ENCODE data around the gene OTX1.
A peak's percentile ranks its signal among the peaks of the same experiment; 100 is the strongest.

The OTX1 gene

GRCh38 chr2:63053081-63053888 is 2.7 kb downstream of the OTX1 start:
- Mint-ChIP-seq H3K27me3 (peaks cover 98% of the 10 kb centered on the region), H3K9me3 (no peaks in the 10 kb centered on the region), H3K4me1 (peaks cover 95% of the 10 kb centered on the region), H3K4me3 (peak overlapping the region; percentile 76 to 90), H3K27ac (peak overlapping the region in 1 of 2 donors; percentile 19)
- peak; percentile 12 to 14 for DNase-seq
- no peak for ATAC-seq

GRCh38 chr2:63053889-63054602 is 3.4 kb downstream of the OTX1 start:
- ATAC-seq: peak; percentile 10
- H3K27me3 Mint-ChIP-seq: peaks cover 98% of the 10 kb centered on the region
- H3K4me1 Mint-ChIP-seq: peaks cover 95% of the 10 kb centered on the region
- H3K4me3 Mint-ChIP-seq: peak overlapping the region; percentile 76 to 90
- DNase-seq: peak; percentile 55 to 60
- no peaks in the 10 kb centered on the region for H3K9me3 Mint-ChIP-seq
- H3K27ac Mint-ChIP-seq: no peak overlapping the region

GRCh38 chr2:63054841-63055225 is 4.2 kb downstream of the OTX1 start:
- DNase-seq: peak; percentile 10 to 11
- peaks cover 91% of the 10 kb centered on the region for H3K4me1 Mint-ChIP-seq
- peak overlapping the region; percentile 76 to 90 for H3K4me3 Mint-ChIP-seq
- no peak overlapping the region for H3K27ac Mint-ChIP-seq
- peaks cover 98% of the 10 kb centered on the region for H3K27me3 Mint-ChIP-seq
- no peaks in the 10 kb centered on the region for H3K9me3 Mint-ChIP-seq
- no peak for ATAC-seq

- ATAC-seq (no peak), DNase-seq (peak; percentile 21 to 30)
- H3K9me3 Mint-ChIP-seq: no peaks in the 10 kb centered on the region
- H3K4me3 Mint-ChIP-seq: peak overlapping the region; percentile 76 to 90
- no peak overlapping the region for H3K27ac Mint-ChIP-seq
- peaks cover 100% of the 10 kb centered on the region for H3K27me3 Mint-ChIP-seq
- H3K4me1 Mint-ChIP-seq: peaks cover 94% of the 10 kb centered on the region
Measured at GRCh38 chr2:63055226-63056106, 4.8 kb downstream of the OTX1 start.

- H3K9me3 Mint-ChIP-seq: no peaks in the 10 kb centered on the region
- H3K4me1 Mint-ChIP-seq: peaks cover 86% of the 10 kb centered on the region
- ATAC-seq (peak; percentile 55), DNase-seq (peak; percentile 30 to 31)
- peak overlapping the region; percentile 76 to 90 for H3K4me3 Mint-ChIP-seq
- peak overlapping the region in 1 of 2 donors; percentile 63 for H3K27ac Mint-ChIP-seq
- peaks cover 98% of the 10 kb centered on the region for H3K27me3 Mint-ChIP-seq
Measured at GRCh38 chr2:63056107-63057050, 5.7 kb downstream of the OTX1 start.

GRCh38 chr2:63057249-63058143 is 6.9 kb downstream of the OTX1 start:
- H3K27ac Mint-ChIP-seq: no peak overlapping the region
- peaks cover 75% of the 10 kb centered on the region for H3K4me1 Mint-ChIP-seq
- H3K27me3 Mint-ChIP-seq: peaks cover 98% of the 10 kb centered on the region
- ATAC-seq: no peak
- DNase-seq: peak in 1 of 2 donors; percentile 13
- peak overlapping the region; percentile 76 to 80 for H3K4me3 Mint-ChIP-seq
- H3K9me3 Mint-ChIP-seq: no peaks in the 10 kb centered on the region

- Mint-ChIP-seq H3K27ac (no peak overlapping the region), H3K27me3 (peaks cover 94% of the 10 kb centered on the region), H3K9me3 (no peaks in the 10 kb centered on the region), H3K4me3 (peak overlapping the region; percentile 76 to 80), H3K4me1 (peaks cover 67% of the 10 kb centered on the region)
- peak in 1 of 2 donors; percentile 9 for DNase-seq
- no peak for ATAC-seq
Measured at GRCh38 chr2:63058144-63058920, 7.7 kb downstream of the OTX1 start.

- peak; percentile 14 for ATAC-seq
- peak overlapping the region; percentile 76 to 80 for H3K4me3 Mint-ChIP-seq
Measured at GRCh38 chr2:63058921-63059792, 8.5 kb downstream of the OTX1 start.

GRCh38 chr2:63059793-63060471 is 9.3 kb downstream of the OTX1 start:
- peaks cover 51% of the 10 kb centered on the region for H3K4me1 Mint-ChIP-seq
- ATAC-seq: peak; percentile 33
- H3K27me3 Mint-ChIP-seq: peaks cover 94% of the 10 kb centered on the region
- DNase-seq: no peak
- H3K27ac Mint-ChIP-seq: no peak overlapping the region
- no peaks in the 10 kb centered on the region for H3K9me3 Mint-ChIP-seq
- peak overlapping the region; percentile 39 to 69 for H3K4me3 Mint-ChIP-seq

More at GRCh38 chr2:63058921-63059792, 8.5 kb downstream of the OTX1 start:
- Mint-ChIP-seq H3K9me3 (no peaks in the 10 kb centered on the region), H3K27ac (no peak overlapping the region), H3K4me1 (peaks cover 58% of the 10 kb centered on the region), H3K27me3 (peaks cover 94% of the 10 kb centered on the region)
- peak; percentile 17 to 34 for DNase-seq

- DNase-seq (no peak), ATAC-seq (no peak)
- peaks cover 45% of the 10 kb centered on the region for H3K4me1 Mint-ChIP-seq
- peaks cover 91% of the 10 kb centered on the region for H3K27me3 Mint-ChIP-seq
- H3K9me3 Mint-ChIP-seq: no peaks in the 10 kb centered on the region
- H3K27ac Mint-ChIP-seq: no peak overlapping the region
- H3K4me3 Mint-ChIP-seq: no peak overlapping the region
Measured at GRCh38 chr2:63060472-63060991, 9.9 kb downstream of the OTX1 start.

- H3K4me1 Mint-ChIP-seq: peaks cover 8% of the 10 kb centered on the region
- H3K27me3 Mint-ChIP-seq: peaks cover 74% of the 10 kb centered on the region
- H3K27ac Mint-ChIP-seq: no peak overlapping the region
- DNase-seq (no peak), ATAC-seq (no peak)
- H3K4me3 Mint-ChIP-seq: no peak overlapping the region
- H3K9me3 Mint-ChIP-seq: no peaks in the 10 kb centered on the region
Measured at GRCh38 chr2:63064197-63064596, 13.6 kb downstream of the OTX1 start.

GRCh38 chr2:63064661-63065060 is 14.0 kb downstream of the OTX1 start:
- no peaks in the 10 kb centered on the region for H3K9me3 Mint-ChIP-seq
- H3K27me3 Mint-ChIP-seq: peaks cover 69% of the 10 kb centered on the region
- no peak overlapping the region for H3K4me3 Mint-ChIP-seq
- peaks cover 6% of the 10 kb centered on the region for H3K4me1 Mint-ChIP-seq
- no peak for DNase-seq
- no peak overlapping the region for H3K27ac Mint-ChIP-seq
- no peak for ATAC-seq

Measured in stimulated activated naive CD8-positive, alpha-beta T cell treated with anti-CD3 and anti-CD28 coated beads, Interleukin-15, amount 100 ng/mL, for 72 hours (primary cell).